ENCODE data around the gene ACRV1.

ACRV1 gene

GRCh38 chr11:125688066-125688465 lies 7.4 kb upstream of the ACRV1 start:
- Histone ChIP-seq H3K4me1 (ENCODE audit: insufficient read depth, low read length, severe bottlenecking) (no peaks in the 10 kb centered on the region), H4K20me1 (ENCODE audit: insufficient read depth, low read length) (no peaks in the 10 kb centered on the region), H3K27ac (ENCODE audit: low read depth, low read length, poor library complexity, severe bottlenecking) (no peak overlapping the region), H3K27me3 (ENCODE audit: insufficient read depth, low read length) (no peaks in the 10 kb centered on the region), H3F3A (ENCODE audit: insufficient read depth, low read length) (no peaks in the 10 kb centered on the region), H3K4me2 (ENCODE audit: low read length) (no peak overlapping the region), H3K79me2 (ENCODE audit: insufficient read depth, low read length) (no peaks in the 10 kb centered on the region), H2AFZ (ENCODE audit: low read length) (no peak overlapping the region), H3K9me2 (ENCODE audit: low read depth, low read length) (no peaks in the 10 kb centered on the region), H3K9ac (ENCODE audit: low read length) (no peak overlapping the region), H3K4me3 (ENCODE audit: low read depth, low read length, poor library complexity, severe bottlenecking) (no peak overlapping the region), H3K9me3 (ENCODE audit: low read length) (no peaks in the 10 kb centered on the region), H3K36me3 (ENCODE audit: insufficient read depth, low read length) (no peaks in the 10 kb centered on the region)
- TF ChIP-seq EZH2 (IDR thresholded peaks at IDR 0.05; ENCODE audit: borderline replicate concordance, low read length), result no peak
- TF ChIP-seq, protein P1, sequence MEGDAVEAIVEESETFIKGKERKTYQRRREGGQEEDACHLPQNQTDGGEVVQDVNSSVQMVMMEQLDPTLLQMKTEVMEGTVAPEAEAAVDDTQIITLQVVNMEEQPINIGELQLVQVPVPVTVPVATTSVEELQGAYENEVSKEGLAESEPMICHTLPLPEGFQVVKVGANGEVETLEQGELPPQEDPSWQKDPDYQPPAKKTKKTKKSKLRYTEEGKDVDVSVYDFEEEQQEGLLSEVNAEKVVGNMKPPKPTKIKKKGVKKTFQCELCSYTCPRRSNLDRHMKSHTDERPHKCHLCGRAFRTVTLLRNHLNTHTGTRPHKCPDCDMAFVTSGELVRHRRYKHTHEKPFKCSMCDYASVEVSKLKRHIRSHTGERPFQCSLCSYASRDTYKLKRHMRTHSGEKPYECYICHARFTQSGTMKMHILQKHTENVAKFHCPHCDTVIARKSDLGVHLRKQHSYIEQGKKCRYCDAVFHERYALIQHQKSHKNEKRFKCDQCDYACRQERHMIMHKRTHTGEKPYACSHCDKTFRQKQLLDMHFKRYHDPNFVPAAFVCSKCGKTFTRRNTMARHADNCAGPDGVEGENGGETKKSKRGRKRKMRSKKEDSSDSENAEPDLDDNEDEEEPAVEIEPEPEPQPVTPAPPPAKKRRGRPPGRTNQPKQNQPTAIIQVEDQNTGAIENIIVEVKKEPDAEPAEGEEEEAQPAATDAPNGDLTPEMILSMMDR (IDR thresholded peaks at IDR 0.05; ENCODE audit: low read length), result no peak

GRCh38 chr11:125685228-125685627 lies 4.6 kb upstream of the ACRV1 start:
- Histone ChIP-seq H3K4me2 (ENCODE audit: low read length) (no peak overlapping the region), H3K9me2 (ENCODE audit: low read depth, low read length) (no peaks in the 10 kb centered on the region), H2AFZ (ENCODE audit: low read length) (no peak overlapping the region), H4K20me1 (ENCODE audit: insufficient read depth, low read length) (no peaks in the 10 kb centered on the region), H3K27ac (ENCODE audit: low read depth, low read length, poor library complexity, severe bottlenecking) (no peak overlapping the region), H3K4me1 (ENCODE audit: insufficient read depth, low read length, severe bottlenecking) (no peaks in the 10 kb centered on the region), H3K4me3 (ENCODE audit: low read depth, low read length, poor library complexity, severe bottlenecking) (no peak overlapping the region), H3K9me3 (ENCODE audit: low read length) (no peaks in the 10 kb centered on the region), H3K9ac (ENCODE audit: low read length) (no peak overlapping the region), H3K36me3 (ENCODE audit: insufficient read depth, low read length) (no peaks in the 10 kb centered on the region), H3F3A (ENCODE audit: insufficient read depth, low read length) (no peaks in the 10 kb centered on the region), H3K27me3 (ENCODE audit: insufficient read depth, low read length) (no peaks in the 10 kb centered on the region), H3K79me2 (ENCODE audit: insufficient read depth, low read length) (no peaks in the 10 kb centered on the region)
- TF ChIP-seq EZH2 (IDR thresholded peaks at IDR 0.05; ENCODE audit: borderline replicate concordance, low read length), result no peak
- TF ChIP-seq, protein P1 (IDR thresholded peaks at IDR 0.05; ENCODE audit: low read length), result no peak

GRCh38 chr11:125679837-125680236 lies 810 bp downstream of the ACRV1 start:
- H3K36me3 ChIP-seq (ENCODE audit: insufficient read depth, low read length), result peaks cover 28% of the 10 kb centered on the region
- H3K4me3 ChIP-seq (ENCODE audit: low read depth, low read length, poor library complexity, severe bottlenecking), result no peak overlapping the region
- no peaks in the 10 kb centered on the region for H3K9me2 ChIP-seq (ENCODE audit: low read depth, low read length)
- no peak overlapping the region for H3K27ac ChIP-seq (ENCODE audit: low read depth, low read length, poor library complexity, severe bottlenecking)
- no peak overlapping the region for H3K4me2 ChIP-seq (ENCODE audit: low read length)
- H3F3A ChIP-seq (ENCODE audit: insufficient read depth, low read length), result no peaks in the 10 kb centered on the region
- H2AFZ ChIP-seq (ENCODE audit: low read length), result no peak overlapping the region
- H3K9me3 ChIP-seq (ENCODE audit: low read length), result no peaks in the 10 kb centered on the region
- H3K9ac ChIP-seq (ENCODE audit: low read length), result no peak overlapping the region
- H4K20me1 ChIP-seq (ENCODE audit: insufficient read depth, low read length), result no peaks in the 10 kb centered on the region
- no peak for TF ChIP-seq EZH2 (IDR thresholded peaks at IDR 0.05; ENCODE audit: borderline replicate concordance, low read length)
- TF ChIP-seq, protein P1 (IDR thresholded peaks at IDR 0.05; ENCODE audit: low read length), result no peak
- H3K4me1 ChIP-seq (ENCODE audit: insufficient read depth, low read length, severe bottlenecking), result no peaks in the 10 kb centered on the region
- no peaks in the 10 kb centered on the region for H3K79me2 ChIP-seq (ENCODE audit: insufficient read depth, low read length)
- no peaks in the 10 kb centered on the region for H3K27me3 ChIP-seq (ENCODE audit: insufficient read depth, low read length)
